Activated CD4-positive, CD25-positive, alpha-beta regulatory T cell treated with anti-CD3 and anti-CD28 coated beads, Interleukin-2, amount 50 U/mL, for 16 hours (primary cell): ENCODE results near the gene LRIT1.
A peak's percentile ranks its signal among the peaks of the same experiment; 100 is the strongest.
"Not testable (repeated sequence)": the region's sequence is repeated elsewhere in the genome, so short reads cannot be mapped to it uniquely, and the experiment has no call there.

Experiments
- DNase-seq: peaks from one replicate; pipeline ENCODE4 v3.0.0-alpha.2; 2020; ENCODE audit warnings: low read depth, low spot score

LRIT1 gene

GRCh38 chr10:84241185-84241790, at the start of gene LRIT1:
TSS of gene LRIT1 (minus strand) at chr10:84241546. CDS start at chr10:84241439, 107 bp downstream.
- no peak for DNase-seq

DNA sequence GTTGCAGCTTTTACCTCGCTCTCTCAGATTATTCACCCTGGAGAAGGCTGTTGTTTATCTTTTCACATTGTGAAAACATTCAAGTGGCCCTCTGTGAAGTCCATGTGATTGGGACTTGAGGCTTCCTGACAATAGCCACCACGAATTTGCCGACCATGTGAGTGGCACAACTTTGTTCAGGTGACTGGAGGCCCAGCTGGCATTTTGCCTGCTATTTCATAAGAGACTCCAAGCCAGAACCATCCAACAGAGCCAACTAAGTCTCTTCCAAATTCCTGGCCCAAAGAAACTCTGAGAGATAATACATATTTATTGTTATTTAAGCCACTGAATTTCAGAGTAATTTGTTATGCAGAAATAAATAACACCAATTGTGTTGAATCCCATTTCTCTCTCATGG, 48.9 kb upstream of the LRIT1 start:
- DNase-seq: no peak

DNA sequence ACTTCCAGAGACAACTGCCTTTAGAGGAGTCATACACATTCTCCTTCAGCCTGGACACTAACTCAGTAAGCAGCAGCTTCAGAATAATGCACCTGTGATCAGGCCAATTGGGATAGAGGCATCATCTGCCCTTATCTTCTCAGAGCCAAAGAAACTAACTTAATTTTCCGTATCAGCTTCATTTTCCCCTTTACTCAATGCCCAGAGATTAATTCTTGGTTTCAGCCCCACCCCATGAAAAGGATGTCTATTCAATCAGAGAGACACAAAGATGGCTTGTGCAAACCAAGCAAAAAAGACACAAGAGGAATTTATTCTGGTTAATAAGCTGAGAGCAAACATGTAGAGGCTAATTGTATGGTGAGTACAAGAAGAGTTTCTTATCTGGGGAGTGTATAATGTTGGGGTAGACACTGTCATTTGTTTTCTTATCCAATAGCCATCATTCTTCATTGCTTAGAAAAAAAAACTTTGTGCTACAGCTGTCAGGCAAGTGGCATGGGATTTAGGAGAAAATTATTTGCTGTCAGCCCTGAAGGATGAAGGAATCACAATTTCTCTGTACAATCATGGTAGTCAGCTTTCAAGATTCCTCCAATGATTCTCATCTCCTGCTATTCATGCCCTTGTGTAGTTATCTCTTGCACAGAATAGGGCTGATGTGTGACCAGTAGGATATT, 48.3 kb upstream of the LRIT1 start:
- no peak for DNase-seq

- DNase-seq: no peak
Measured at GRCh38 chr10:84288151-84288550, 46.8 kb upstream of the LRIT1 start.

GRCh38 chr10:84286695-84287094, 45.3 kb upstream of the LRIT1 start:
- no peak for DNase-seq

DNA sequence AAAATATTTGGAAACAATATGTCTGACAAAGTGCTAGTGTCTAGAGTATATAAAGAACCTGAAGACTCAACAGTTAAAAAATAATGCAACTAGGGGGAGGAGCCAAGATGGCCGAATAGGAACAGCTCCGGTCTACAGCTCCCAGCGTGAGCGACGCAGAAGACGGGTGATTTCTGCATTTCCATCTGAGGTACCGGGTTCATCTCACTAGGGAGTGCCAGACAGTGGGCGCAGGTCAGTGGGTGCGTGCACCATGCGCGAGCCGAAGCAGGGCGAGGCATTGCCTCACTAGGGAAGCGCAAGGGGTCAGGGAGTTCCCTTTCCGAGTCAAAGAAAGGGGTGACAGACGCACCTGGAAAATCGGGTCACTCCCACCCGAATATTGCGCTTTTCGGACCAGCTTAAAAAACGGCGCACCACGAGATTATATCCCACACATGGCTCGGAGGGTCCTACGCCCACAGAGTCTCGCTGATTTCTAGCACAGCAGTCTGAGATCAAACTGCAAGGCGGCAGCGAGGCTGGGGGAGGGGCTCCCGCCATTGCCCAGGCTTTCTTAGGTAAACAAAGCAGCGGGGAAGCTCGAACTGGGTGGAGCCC, 38.6 kb upstream of the LRIT1 start:
- DNase-seq: not testable (repeated sequence)

- no peak for DNase-seq
Measured at GRCh38 chr10:84270708-84271107, 29.4 kb upstream of the LRIT1 start.

DNA sequence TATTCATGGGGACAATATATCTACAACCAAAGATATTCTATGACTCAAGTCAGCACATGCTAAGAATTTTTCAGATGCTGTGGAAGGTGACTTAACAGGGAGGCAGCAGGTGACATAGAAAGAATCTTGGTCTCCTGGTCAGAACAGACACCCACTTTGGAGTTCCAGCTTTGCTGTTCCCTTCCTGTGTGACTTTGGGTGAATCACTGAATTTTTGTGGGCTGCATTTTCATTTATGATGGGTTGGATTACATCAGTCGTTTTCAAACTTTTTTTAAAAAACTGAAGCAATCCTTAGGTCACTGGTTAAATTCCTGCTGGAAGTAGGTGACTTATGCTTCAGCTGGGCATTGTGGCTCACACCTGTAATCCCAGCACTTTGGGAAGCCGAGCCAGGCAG, 28.4 kb upstream of the LRIT1 start:
- no peak for DNase-seq

DNA sequence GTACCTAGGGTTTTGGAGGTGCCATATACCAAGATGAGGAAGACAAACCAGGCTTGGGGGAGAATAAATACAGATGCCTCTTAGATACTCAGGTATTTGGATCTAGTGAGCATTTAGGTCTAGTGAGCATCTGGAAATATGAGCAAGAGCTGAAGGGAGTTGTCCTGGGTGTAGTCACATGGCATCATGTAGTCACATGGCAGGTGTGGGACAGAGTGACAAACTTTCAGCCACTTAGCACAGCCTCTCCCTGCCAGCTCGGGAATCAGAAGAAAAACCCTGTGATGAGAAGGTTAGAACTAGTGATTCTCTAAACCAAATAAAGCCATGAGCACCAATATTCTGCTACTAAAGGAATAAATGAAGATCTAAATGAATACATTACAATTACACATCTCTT, 27.8 kb upstream of the LRIT1 start:
- no peak for DNase-seq

DNA sequence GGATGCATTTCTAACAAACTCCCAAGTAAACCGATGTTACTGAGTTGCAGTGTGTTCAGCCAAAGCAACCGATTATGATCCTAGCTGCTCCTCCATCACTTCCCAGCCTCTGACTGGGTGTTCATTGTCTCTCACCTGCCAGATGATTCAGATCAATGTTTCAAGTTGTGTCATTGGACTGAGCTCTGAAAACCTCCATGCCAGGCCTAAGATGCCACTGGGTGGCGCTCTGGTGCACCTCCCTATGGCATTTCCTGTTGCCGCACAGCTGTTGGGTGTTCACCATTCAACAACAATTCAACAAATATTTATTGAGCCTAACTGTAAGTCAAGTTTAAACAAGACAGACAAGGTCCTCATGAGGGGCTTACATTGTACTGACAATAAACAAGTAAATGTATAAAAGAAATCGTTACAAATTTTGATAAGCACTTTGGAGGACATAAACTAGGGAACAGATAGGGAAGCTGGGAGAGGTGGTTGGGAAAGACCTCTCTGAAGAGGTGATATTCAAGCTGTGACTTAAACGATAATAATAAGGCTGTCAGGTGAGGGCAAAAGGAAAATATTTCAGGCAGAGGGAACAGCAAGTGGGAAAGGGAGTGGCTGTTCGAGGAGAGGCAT, 26.3 kb upstream of the LRIT1 start:
- no peak for DNase-seq

DNA sequence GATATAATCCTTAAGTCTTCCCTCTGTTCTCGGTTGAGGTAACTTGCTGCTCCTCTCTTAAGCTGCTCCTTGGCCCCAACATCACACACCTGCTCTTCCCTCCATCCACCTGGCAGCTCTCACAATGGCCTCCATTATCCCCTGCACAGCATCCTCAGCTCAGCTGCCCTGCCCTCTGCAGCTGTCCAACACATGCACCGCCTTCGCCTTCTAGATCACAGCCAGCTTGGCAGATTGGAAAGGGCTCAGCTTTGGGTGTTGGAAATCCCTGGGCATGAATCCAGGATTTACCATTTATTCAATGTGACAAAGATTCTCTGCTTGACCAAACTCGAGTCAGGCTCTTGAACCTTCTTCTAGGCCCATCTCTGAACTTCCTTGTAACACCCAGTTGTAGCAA, 24.1 kb upstream of the LRIT1 start:
- DNase-seq: no peak

DNA sequence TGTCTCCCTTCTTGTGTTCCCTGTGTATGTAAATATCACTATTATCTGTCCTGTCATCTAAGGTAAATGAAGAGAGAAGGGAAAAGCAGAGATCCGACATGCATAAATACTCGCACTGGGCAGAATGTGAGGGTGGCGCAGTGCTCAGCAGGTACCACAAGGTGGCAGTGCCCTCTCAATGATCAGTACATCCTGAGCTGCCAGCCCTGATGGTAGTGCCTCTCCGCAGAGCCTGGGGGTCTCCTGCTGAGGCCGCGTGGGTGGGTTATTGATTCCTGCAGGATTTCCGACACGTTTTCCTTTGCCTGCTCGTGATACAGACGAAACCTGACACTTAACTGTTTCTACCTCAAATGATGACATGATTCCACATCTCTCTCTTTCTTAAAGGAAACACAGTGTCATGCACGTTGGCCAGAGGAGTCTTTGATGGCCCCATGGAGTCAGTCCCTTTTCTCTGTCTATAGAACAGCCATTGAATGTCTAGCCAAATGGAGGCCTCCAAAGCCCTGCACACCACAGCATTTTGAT, 23.3 kb upstream of the LRIT1 start:
- peak; percentile 41 for DNase-seq

DNA sequence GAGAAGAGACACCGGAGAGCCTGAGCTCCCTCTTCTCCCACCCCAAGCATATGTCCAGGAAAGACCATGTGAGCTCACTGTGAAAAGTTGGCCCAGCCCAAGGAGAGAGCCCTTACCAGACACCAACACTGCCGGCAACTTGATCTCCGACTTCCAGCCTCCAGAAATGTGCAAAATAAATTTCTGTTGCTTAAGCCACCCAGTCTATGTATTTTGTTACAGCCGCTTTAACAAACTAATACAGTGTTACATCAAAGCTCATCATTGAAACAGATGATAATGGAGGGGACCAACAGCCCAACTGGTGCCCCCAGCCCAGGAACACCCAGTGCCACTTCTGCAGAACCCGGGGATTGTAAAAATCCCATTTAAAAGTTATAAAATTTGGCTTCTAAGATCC, 22.4 kb upstream of the LRIT1 start:
- DNase-seq: no peak

GRCh38 chr10:84262190-84262956, 21.0 kb upstream of the LRIT1 start:
- DNase-seq: no peak

DNA sequence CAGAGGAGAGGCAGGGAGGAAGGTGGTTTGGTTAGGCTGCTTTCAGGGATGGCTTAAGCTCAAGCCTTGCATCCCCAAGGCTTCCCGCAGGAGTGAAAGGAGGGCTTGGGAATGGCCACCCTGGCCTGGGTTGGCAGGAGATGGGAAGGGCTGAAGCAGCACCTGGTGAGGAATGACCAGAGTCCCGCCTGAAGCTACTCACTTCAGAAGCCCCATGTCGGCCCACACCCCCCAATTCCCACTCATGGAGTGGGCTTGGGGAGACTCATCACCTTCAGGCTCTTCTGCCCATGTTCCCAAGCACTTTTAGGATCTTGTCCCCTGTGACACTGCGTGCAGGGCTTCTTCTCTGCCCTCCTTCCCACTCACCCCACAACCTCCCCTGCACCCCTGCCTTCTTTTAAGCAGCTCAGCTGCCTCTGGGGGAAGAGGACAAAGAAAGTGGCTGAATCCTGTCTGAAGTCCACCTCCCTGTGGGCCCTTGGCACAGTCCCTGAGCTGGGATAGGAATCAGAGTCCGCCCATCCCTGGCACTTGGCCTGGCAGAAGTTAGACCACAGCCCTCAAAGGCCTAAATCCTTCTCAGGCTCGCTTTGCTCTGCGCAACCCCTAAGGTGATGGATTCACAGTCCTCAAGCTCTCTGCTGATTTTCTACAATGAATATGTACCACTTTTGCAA, 20.0 kb upstream of the LRIT1 start:
- DNase-seq: no peak

GRCh38 chr10:84258034-84258695, 16.8 kb upstream of the LRIT1 start:
- no peak for DNase-seq

- no peak for DNase-seq
Measured at GRCh38 chr10:84257343-84258020, 16.1 kb upstream of the LRIT1 start.

DNA sequence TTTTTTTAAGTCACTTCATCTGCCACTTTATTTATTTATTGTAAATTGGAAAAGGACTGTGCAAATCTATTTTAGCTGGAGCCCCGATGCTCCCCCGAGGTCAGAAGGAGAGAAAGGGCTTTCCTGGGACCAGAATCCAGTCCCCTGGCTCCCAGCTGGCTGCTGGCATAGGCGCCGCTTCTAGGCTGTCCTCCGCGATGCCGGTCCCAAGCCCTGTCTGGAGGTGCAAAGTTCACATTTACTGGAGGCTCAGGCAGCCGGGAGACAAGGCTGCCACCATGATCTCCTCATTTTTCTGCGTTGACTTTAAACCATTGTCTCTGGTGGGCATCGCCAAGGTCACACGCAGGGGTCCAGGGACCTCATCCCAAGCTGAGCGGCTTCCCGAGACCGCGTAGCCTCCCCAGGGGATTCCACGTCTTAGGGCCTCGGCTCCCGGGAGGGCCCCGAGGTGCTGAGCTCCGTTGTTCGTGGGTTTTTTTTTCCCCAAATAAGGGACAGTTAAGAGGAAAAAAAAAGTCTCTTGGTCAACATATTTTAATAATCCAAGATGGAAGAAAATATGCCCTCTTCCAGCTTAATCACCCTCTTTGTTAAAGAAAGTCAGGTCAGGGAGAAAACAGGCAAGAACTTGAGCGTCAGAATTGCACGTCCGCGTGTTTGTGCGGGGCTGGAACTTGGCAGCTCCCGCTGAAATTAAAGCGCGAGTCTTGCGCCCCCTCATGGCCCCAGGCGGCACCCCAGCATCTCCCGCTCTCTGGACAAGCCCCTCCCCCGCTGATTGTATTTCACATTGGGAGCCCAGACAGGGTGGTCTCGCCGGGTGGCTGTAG, 15.4 kb upstream of the LRIT1 start:
- no peak for DNase-seq
